GM12865 (cell line): ENCODE measurements around the gene ABCC4.

Experiments
- DNase-seq: peaks from one replicate; pipeline ENCODE4 v3.0.0; 2010; ENCODE audit warnings: low read depth
- H3K4me3 ChIP-seq: 2 replicates; pipeline ENCODE4 v1.5.1; 2011; ENCODE audit warnings: mild to moderate bottlenecking, low read depth, low read length, control low read depth
- CTCF ChIP-seq: IDR thresholded peaks from 2 replicates; pipeline ENCODE4 v1.5.1; 2011; ENCODE audit warnings: low read length, control low read depth, low read depth, inconsistent platforms; ENCODE audit not compliant: insufficient read depth; ENCODE audit errors: missing control alignments

Gene ABCC4

GRCh38 chr13:94992036-94992960 is 309.0 kb downstream of the ABCC4 start:
- no peak for TF ChIP-seq CTCF
- no peak for DNase-seq
- no peak overlapping the region for H3K4me3 ChIP-seq

GRCh38 chr13:94988654-94989053 is 312.6 kb downstream of the ABCC4 start:
- no peak overlapping the region for H3K4me3 ChIP-seq
- peak; percentile 10 for DNase-seq
- no peak for TF ChIP-seq CTCF

GRCh38 chr13:94987869-94988268 is 313.4 kb downstream of the ABCC4 start:
- H3K4me3 ChIP-seq: no peak overlapping the region
- no peak for TF ChIP-seq CTCF
- DNase-seq: no peak

- DNase-seq: no peak
- no peak overlapping the region for H3K4me3 ChIP-seq
- no peak for TF ChIP-seq CTCF
Observed at GRCh38 chr13:94987081-94987480, 314.2 kb downstream of the ABCC4 start.

- H3K4me3 ChIP-seq: no peak overlapping the region
- TF ChIP-seq CTCF: no peak
- DNase-seq: no peak
Observed at GRCh38 chr13:94984958-94985357, 316.3 kb downstream of the ABCC4 start.

GRCh38 chr13:94978516-94978915 is 322.7 kb downstream of the ABCC4 start:
- TF ChIP-seq CTCF: no peak
- H3K4me3 ChIP-seq: no peak overlapping the region
- no peak for DNase-seq
